Smooth muscle cell (in vitro differentiated cells): Measurements from ENCODE around the gene ISM2. TPM values are rescaled to one million over a fixed set of nuclear protein-coding genes. Genes with fewer than 3 reads are reported as not detected.

Experiments used
- DNase-seq: peaks from one replicate; lab custom pipeline; 2025; ENCODE audit not compliant: unreplicated experiment; lab: John Stamatoyannopoulos, UW
- H2AFZ ChIP-seq: fragments of 200-600 bp; sonication (generic); 2 replicates; pipeline ENCODE4 v1.6.0; 2016; ENCODE audit warnings: antibody characterized with exemption, low read depth, mild to moderate bottlenecking
- H3F3A ChIP-seq: fragments of 200-600 bp; sonication (generic); 2 replicates; pipeline ENCODE4 v1.6.0; 2017; ENCODE audit warnings: antibody characterized with exemption, low read depth
- H3K27ac ChIP-seq: fragments of 200-600 bp; sonication (generic); 2 replicates; pipeline ENCODE4 v1.5.1; 2016; ENCODE audit warnings: low read depth, mild to moderate bottlenecking
- H3K27me3 ChIP-seq: fragments of 200-600 bp; sonication (generic); 2 replicates; pipeline ENCODE4 v1.6.1; 2016; ENCODE audit warnings: low read depth, mild to moderate bottlenecking
- H3K36me3 ChIP-seq: fragments of 200-600 bp; sonication (generic); 2 replicates; pipeline ENCODE4 v1.5.1; 2016; ENCODE audit warnings: low read depth
- H3K4me1 ChIP-seq: fragments of 200-600 bp; sonication (generic); 2 replicates; pipeline ENCODE4 v1.5.1; 2016; ENCODE audit warnings: low read depth
- H3K4me2 ChIP-seq: fragments of 200-600 bp; sonication (generic); 2 replicates; pipeline ENCODE4 v1.6.0; 2016; ENCODE audit warnings: mild to moderate bottlenecking
- H3K4me3 ChIP-seq: fragments of 200-600 bp; sonication (generic); 2 replicates; pipeline ENCODE4 v1.5.1; 2016; ENCODE audit warnings: mild to moderate bottlenecking
- H3K79me2 ChIP-seq: fragments of 200-600 bp; sonication (generic); 2 replicates; pipeline ENCODE4 v1.6.0; 2016; ENCODE audit warnings: low read depth, mild to moderate bottlenecking
- H3K9ac ChIP-seq: fragments of 200-600 bp; sonication (generic); 2 replicates; pipeline ENCODE4 v1.6.0; 2016; ENCODE audit warnings: low read depth
- H3K9me3 ChIP-seq: fragments of 200-600 bp; sonication (generic); replicated peaks from 2 replicates; pipeline ENCODE4 v1.5.1; 2016; ENCODE audit warnings: low read depth
- H4K20me1 ChIP-seq: fragments of 200-600 bp; sonication (generic); 2 replicates; pipeline ENCODE4 v1.6.0; 2016; ENCODE audit warnings: low read depth
- WGBS: methylation state at CpG from one replicate; pipeline ENCODE4 v1.1.7; 2016; ENCODE audit warnings: low lambda C conversion rate; 5-methylcytosine and 5-hydroxymethylcytosine counted together
- polyA plus RNA-seq: library from polyadenylated mRNA; unstranded; fragments of >200 nt; fragmentation: Nextera tagmentation; extraction: Ambion mirVana; gene quantifications from 2 replicates; pipeline ENCODE4 v1.2.1, GENCODE V29; 2016
- total RNA-seq: library from RNA; depleted of rRNA; stranded (reverse); fragments of >200 nt; gene quantifications from 2 replicates; pipeline ENCODE4 v1.2.3, GENCODE V29; 2014
- TF ChIP-seq, protein P1 (sequence below): fragments of 200-600 bp; sonication (generic); IDR thresholded peaks from 2 replicates; pipeline ENCODE4 v1.5.1; 2017; ENCODE audit warnings: borderline replicate concordance, mild to moderate bottlenecking, antibody characterized with exemption; ENCODE audit not compliant: insufficient read depth, poor library complexity, severe bottlenecking

ISM2 gene
- total and polyA plus RNA-seq, 2 experiments from 2014 or later: 0.78 to 2.7 TPM

DNA sequence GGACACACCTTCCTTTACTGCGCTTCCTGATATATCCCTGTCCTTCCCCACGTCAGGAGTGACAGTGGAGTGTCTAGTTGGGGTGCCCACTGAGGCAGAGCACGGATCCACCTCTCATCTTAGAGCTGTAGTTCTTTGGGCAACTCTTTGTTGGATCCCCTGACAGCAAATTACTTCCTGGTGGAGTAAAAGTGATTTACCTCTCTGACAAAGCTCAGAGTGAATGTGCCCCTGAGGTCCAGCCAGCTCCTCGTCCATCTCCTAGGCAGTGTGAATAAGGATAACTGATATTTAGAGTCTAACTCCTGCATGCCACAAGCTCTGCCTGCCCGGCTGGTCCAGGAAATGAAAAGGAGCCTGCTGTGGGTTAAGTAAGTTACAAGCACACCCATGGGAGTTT, 24.7 kb downstream of the ISM2 start:
- Histone ChIP-seq H3F3A (no peaks in the 10 kb centered on the region), H3K79me2 (no peaks in the 10 kb centered on the region), H3K27ac (no peak overlapping the region), H3K4me2 (no peak overlapping the region), H3K9ac (no peak overlapping the region), H3K27me3 (no peaks in the 10 kb centered on the region), H3K4me1 (no peaks in the 10 kb centered on the region), H3K9me3 (no peaks in the 10 kb centered on the region), H2AFZ (no peak overlapping the region), H3K36me3 (no peaks in the 10 kb centered on the region), H3K4me3 (no peak overlapping the region), H4K20me1 (no peaks in the 10 kb centered on the region)
- DNase-seq: no peak
- WGBS: 81% methylated on average over 5 of the region's 5 CpGs
- TF ChIP-seq, protein P1, sequence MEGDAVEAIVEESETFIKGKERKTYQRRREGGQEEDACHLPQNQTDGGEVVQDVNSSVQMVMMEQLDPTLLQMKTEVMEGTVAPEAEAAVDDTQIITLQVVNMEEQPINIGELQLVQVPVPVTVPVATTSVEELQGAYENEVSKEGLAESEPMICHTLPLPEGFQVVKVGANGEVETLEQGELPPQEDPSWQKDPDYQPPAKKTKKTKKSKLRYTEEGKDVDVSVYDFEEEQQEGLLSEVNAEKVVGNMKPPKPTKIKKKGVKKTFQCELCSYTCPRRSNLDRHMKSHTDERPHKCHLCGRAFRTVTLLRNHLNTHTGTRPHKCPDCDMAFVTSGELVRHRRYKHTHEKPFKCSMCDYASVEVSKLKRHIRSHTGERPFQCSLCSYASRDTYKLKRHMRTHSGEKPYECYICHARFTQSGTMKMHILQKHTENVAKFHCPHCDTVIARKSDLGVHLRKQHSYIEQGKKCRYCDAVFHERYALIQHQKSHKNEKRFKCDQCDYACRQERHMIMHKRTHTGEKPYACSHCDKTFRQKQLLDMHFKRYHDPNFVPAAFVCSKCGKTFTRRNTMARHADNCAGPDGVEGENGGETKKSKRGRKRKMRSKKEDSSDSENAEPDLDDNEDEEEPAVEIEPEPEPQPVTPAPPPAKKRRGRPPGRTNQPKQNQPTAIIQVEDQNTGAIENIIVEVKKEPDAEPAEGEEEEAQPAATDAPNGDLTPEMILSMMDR: no peak

DNA sequence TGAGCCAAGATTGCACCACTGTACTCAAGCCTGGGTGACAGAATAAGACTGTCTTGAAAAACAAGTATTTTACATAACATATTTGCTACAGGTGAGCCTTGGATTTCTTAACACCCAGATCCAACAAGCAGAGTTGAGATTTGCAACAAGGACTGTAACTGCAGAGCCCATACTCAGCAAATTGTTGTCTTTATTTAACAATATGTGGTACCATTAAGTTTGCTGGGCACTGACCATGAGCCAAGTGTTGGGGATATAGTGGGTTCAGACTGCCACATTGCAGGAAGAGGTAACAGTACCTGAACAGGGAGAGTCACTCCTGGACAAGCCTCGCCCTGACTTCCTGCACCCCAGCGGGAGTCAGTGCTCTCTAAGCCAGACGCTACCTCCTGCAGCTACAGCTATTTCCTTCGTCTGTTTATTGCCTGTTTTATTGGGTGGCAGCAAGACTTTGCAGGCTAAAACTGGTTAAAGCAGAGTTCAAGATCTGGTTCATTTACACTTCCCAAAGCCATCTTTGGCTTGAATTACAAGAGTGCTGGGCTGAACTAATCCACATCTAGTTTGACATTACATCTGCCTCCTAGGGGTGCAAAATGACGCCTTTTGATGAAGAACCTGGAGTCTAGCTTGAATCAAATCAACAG, 28.3 kb downstream of the ISM2 start:
- H3K36me3 ChIP-seq: peaks cover 15% of the 10 kb centered on the region
- no peak overlapping the region for H2AFZ ChIP-seq
- H3K27me3 ChIP-seq: no peaks in the 10 kb centered on the region
- no peak overlapping the region for H3K4me3 ChIP-seq
- H3F3A ChIP-seq: no peaks in the 10 kb centered on the region
- no peaks in the 10 kb centered on the region for H4K20me1 ChIP-seq
- no peak for DNase-seq
- no peaks in the 10 kb centered on the region for H3K4me1 ChIP-seq
- H3K9ac ChIP-seq: no peak overlapping the region
- H3K4me2 ChIP-seq: no peak overlapping the region
- no peaks in the 10 kb centered on the region for H3K9me3 ChIP-seq
- H3K79me2 ChIP-seq: no peaks in the 10 kb centered on the region
- WGBS: 24% methylated on average over 5 of the region's 5 CpGs
- TF ChIP-seq, protein P1: no peak
- no peak overlapping the region for H3K27ac ChIP-seq

DNA sequence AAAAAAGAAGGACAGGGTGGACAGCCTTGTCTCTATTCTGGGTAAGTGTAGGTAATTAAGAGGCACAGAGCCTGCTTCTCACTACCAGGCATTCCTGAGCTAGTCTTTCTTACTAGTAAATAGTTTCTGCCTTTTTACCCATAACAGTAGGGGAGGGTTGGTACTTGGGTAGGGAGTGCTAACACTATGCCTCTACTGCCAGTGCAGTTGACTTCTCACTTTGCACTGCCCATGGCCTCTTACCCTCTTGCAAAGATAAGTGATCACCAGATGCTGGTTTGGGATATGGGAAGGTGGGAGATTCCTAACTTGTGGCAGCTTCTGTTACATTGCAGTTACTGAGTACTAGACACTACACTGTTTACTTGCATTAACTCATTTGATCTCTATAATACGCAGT, 29.1 kb downstream of the ISM2 start:
- Histone ChIP-seq H3K4me2 (no peak overlapping the region), H2AFZ (no peak overlapping the region), H3K9me3 (no peaks in the 10 kb centered on the region), H3K9ac (no peak overlapping the region), H3K4me3 (no peak overlapping the region), H3K27me3 (no peaks in the 10 kb centered on the region), H3K79me2 (no peaks in the 10 kb centered on the region), H3K4me1 (no peaks in the 10 kb centered on the region), H3F3A (no peaks in the 10 kb centered on the region), H3K27ac (no peak overlapping the region), H3K36me3 (peaks cover 15% of the 10 kb centered on the region), H4K20me1 (no peaks in the 10 kb centered on the region)
- no peak for DNase-seq
- TF ChIP-seq, protein P1: no peak
- 87% methylated on average over 1 of the region's 1 CpG for WGBS

GRCh38 chr14:77469067-77469505, 29.5 kb downstream of the ISM2 start:
- Histone ChIP-seq H3K27ac (no peak overlapping the region), H3K79me2 (no peaks in the 10 kb centered on the region), H3K4me1 (no peaks in the 10 kb centered on the region), H3K9ac (no peak overlapping the region), H3K4me2 (no peak overlapping the region), H3K27me3 (no peaks in the 10 kb centered on the region), H4K20me1 (no peaks in the 10 kb centered on the region), H3F3A (no peaks in the 10 kb centered on the region), H3K9me3 (no peaks in the 10 kb centered on the region), H3K36me3 (peaks cover 15% of the 10 kb centered on the region), H2AFZ (no peak overlapping the region), H3K4me3 (no peak overlapping the region)
- WGBS: 92% methylated on average over 14 of the region's 14 CpGs
- TF ChIP-seq, protein P1: no peak
- no peak for DNase-seq
